ENCODE data around the gene SLC35F5. TPM values are rescaled to one million over a fixed set of nuclear protein-coding genes. Genes with fewer than 3 reads are reported as not detected.

SLC35F5 gene
- total RNA-seq, 1 experiment from 2014 or later: 14.3 TPM

GRCh38 chr2:113755035-113755834 is 1.2 kb downstream of the SLC35F5 start:
- Histone ChIP-seq H3K79me2 (ENCODE audit: insufficient read depth, low read length) (peaks cover 47% of the 10 kb centered on the region), H3K36me3 (ENCODE audit: control insufficient read depth in 1 of 2, insufficient read depth in 2 of 2, low read length in 2 of 2) (peaks cover 0 to 6% of the 10 kb centered on the region in 2 experiments; a peak in 1 of 4 replicates), H3K9me2 (ENCODE audit: insufficient read depth) (no peaks in the 10 kb centered on the region), H3K4me3 (replicated peaks in 1 of 2; ENCODE audit: low read depth in 1 of 2, low read length in 2 of 2) (peak overlapping the region; percentile 82 to 92), H3K4me2 (ENCODE audit: low read length) (peak overlapping the region; percentile 85), H2AFZ (ENCODE audit: low read depth, low read length, poor library complexity, severe bottlenecking) (no peak overlapping the region), H4K20me1 (ENCODE audit: insufficient read depth) (no peaks in the 10 kb centered on the region), H3K27me3 (ENCODE audit: insufficient read depth, low read length) (no peaks in the 10 kb centered on the region), H3K9me3 (ENCODE audit: control insufficient read depth in 1 of 2, insufficient read depth in 1 of 2, low read depth in 1 of 2, low read length in 2 of 2) (no peaks in the 10 kb centered on the region), H3K9ac (ENCODE audit: low read length) (peak overlapping the region; percentile 79), H3K27ac (ENCODE audit: low read depth, low read length) (peak overlapping the region; percentile 91), H3K4me1 (ENCODE audit: control insufficient read depth in 1 of 2, insufficient read depth in 2 of 2, low read length in 2 of 2) (peaks cover 0 to 17% of the 10 kb centered on the region in 2 experiments; a peak in 3 of 4 replicates)
- ATAC-seq (0 out of 2 replicates have a peak, but pooled peaks have one; percentile 6), DNase-seq (ENCODE audit: low read depth, low spot score) (no peak)
- BruUV-seq (replicated peaks): TSS peak; percentile 53
- ChIA-PET POLR2A (no interaction called here), CTCF (no interaction called here), RAD21 (ENCODE audit: low non-redundant PET in 1 of 2, low total read pairs in 2 of 2, uncharacterized antibody in 2 of 2, unreplicated experiment in 2 of 2) (no interaction called here)
- intact Hi-C loops (cut with micrococcal nuclease): loop anchor here (10.0 kb wide), 1 partner anchor 210 kb away; no protein-coding TSS in a partner anchor
- TF ChIP-seq, protein P1, sequence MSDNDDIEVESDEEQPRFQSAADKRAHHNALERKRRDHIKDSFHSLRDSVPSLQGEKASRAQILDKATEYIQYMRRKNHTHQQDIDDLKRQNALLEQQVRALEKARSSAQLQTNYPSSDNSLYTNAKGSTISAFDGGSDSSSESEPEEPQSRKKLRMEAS (IDR thresholded peaks at IDR 0.05): no peak
- no peak for TF ChIP-seq POLR2AphosphoS5 (IDR thresholded peaks at IDR 0.05; ENCODE audit: low read depth, low read length)

DNA sequence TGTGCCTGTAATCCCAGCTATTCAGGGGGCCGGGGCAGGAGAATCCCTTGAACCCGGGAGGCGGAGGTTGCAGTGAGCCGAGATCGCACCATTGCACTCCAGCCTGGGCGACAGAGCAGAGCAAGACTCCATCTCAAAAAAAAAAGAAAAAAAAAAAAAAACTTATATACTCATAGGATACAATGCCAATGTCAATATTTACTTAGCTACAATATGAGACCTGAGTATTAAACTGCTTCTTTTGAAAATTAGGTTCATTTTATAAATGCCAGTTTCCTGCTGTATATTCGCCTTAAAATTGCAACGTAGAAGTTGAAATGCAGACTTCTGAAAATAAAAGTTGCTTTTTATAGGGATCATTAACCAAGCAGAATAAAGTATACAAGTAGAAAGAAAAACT is 2.3 kb downstream of the SLC35F5 start:
- Histone ChIP-seq H3K9me3 (ENCODE audit: control insufficient read depth in 1 of 2, insufficient read depth in 1 of 2, low read depth in 1 of 2, low read length in 2 of 2) (no peaks in the 10 kb centered on the region), H3K36me3 (ENCODE audit: control insufficient read depth in 1 of 2, insufficient read depth in 2 of 2, low read length in 2 of 2) (peaks cover 0 to 11% of the 10 kb centered on the region in 2 experiments; a peak in 1 of 4 replicates), H2AFZ (ENCODE audit: low read depth, low read length, poor library complexity, severe bottlenecking) (no peak overlapping the region), H3K79me2 (ENCODE audit: insufficient read depth, low read length) (peaks cover 47% of the 10 kb centered on the region), H3K4me3 (replicated peaks in 1 of 2; ENCODE audit: low read depth in 1 of 2, low read length in 2 of 2) (no peak overlapping the region), H3K27ac (ENCODE audit: low read depth, low read length) (no peak overlapping the region), H3K9ac (ENCODE audit: low read length) (no peak overlapping the region), H3K27me3 (ENCODE audit: insufficient read depth, low read length) (no peaks in the 10 kb centered on the region), H4K20me1 (ENCODE audit: insufficient read depth) (no peaks in the 10 kb centered on the region), H3K4me2 (ENCODE audit: low read length) (no peak overlapping the region), H3K9me2 (ENCODE audit: insufficient read depth) (no peaks in the 10 kb centered on the region), H3K4me1 (ENCODE audit: control insufficient read depth in 1 of 2, insufficient read depth in 2 of 2, low read length in 2 of 2) (peaks cover 0 to 17% of the 10 kb centered on the region in 2 experiments; a peak in 3 of 4 replicates)
- BruUV-seq (replicated peaks): no TSS peak
- CTCF ChIA-PET: no interaction called here
- POLR2A ChIA-PET: no interaction called here
- no peak for TF ChIP-seq CBX3 (IDR thresholded peaks at IDR 0.05; ENCODE audit: low read depth)
- TF ChIP-seq EZH2 (IDR thresholded peaks at IDR 0.05): no peak
- no peak for TF ChIP-seq POLR2AphosphoS5 (IDR thresholded peaks at IDR 0.05; ENCODE audit: low read depth, low read length)
- TF ChIP-seq REST (IDR thresholded peaks at IDR 0.05; ENCODE audit: low read depth): no peak
- TF ChIP-seq JUND (IDR thresholded peaks at IDR 0.05): no peak
- no peak for TF ChIP-seq EZH2phosphoT487 (IDR thresholded peaks at IDR 0.05; ENCODE audit: borderline replicate concordance)
- DNase-seq (ENCODE audit: low read depth, low spot score) (no peak), ATAC-seq (no peak)
- RAD21 ChIA-PET (ENCODE audit: low non-redundant PET in 1 of 2, low total read pairs in 2 of 2, uncharacterized antibody in 2 of 2, unreplicated experiment in 2 of 2): no interaction called here
- intact Hi-C loops (cut with micrococcal nuclease): loop anchor here (10.0 kb wide), 1 partner anchor 211 kb away; no protein-coding TSS in a partner anchor
